ENCODE results near the gene TNNI3. TPM values are rescaled to one million over a fixed set of nuclear protein-coding genes. Genes with fewer than 3 reads are reported as not detected.

TNNI3 gene

Small RNA genes within 50 kb of the gene (small RNA-seq; reads per million reads assigned to genes)
- gene MIR7975: not detected
- gene RF01210: not detected

Measured in skeletal muscle satellite cell (primary cell).